IgD-negative memory B cell (primary cell): Measurements from ENCODE around the gene JAG2. TPM values are rescaled to one million over a fixed set of nuclear protein-coding genes. Genes with fewer than 3 reads are reported as not detected.

Experiments used
- H3K27ac Mint-ChIP-seq, 3 donors: one replicate each; pipeline ENCODE4 v1.8.0; 2020 to 2022; ENCODE audit warnings: mild to moderate bottlenecking in 3 of 3, mixed read lengths in 3 of 3, moderate library complexity in 1 of 3
- H3K27me3 Mint-ChIP-seq: one replicate; pipeline ENCODE4 v1.8.0; 2021; ENCODE audit warnings: mixed read lengths
- H3K36me3 Mint-ChIP-seq: one replicate; pipeline ENCODE4 v1.8.0; 2020; ENCODE audit warnings: mild to moderate bottlenecking, mixed read lengths
- H3K4me1 Mint-ChIP-seq, 3 donors: one replicate each; pipeline ENCODE4 v1.8.0; 2020 to 2022; ENCODE audit warnings: mixed read lengths in 3 of 3, mild to moderate bottlenecking in 1 of 3
- H3K4me3 Mint-ChIP-seq, 4 donors: one replicate each; pipeline ENCODE4 v1.8.0; 2020 to 2022; ENCODE audit warnings: mild to moderate bottlenecking in 4 of 4, mixed read lengths in 4 of 4, moderate library complexity in 3 of 4
- H3K9me3 Mint-ChIP-seq, 3 donors: one replicate each; pipeline ENCODE4 v1.8.0; 2020 to 2021; ENCODE audit warnings: mixed read lengths in 3 of 3, mild to moderate bottlenecking in 1 of 3
- polyA plus RNA-seq: library from polyadenylated mRNA; unstranded; fragments of 300-500 nt; fragmentation: Illumina TruSeq; gene quantifications from one replicate; pipeline ENCODE4 v1.2.3, GENCODE V29; 2021

Gene JAG2
- polyA plus RNA-seq, 1 donor from 2014 or later = not detected

DNA sequence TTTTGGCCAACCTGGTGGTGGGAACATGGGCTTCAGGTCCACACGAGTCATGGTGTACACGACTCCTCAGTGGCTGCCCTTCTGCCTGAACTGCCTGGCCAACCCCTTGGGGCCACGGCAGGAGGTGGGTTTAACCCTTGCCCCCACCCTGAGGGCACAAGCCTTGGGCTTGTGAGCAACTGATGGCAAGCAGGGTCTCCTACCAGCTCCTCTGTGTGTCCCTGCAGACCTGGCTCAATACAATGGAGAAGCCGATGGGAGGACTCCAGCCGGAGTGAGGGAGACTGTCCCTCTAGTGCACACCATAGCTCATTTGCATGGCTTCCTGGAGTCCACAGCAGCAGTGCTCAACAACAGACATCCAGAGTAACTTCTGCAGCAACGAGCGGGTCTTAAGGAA lies 28.0 kb downstream of the JAG2 start:
- Mint-ChIP-seq H3K36me3 (no peaks in the 10 kb centered on the region), H3K27me3 (no peaks in the 10 kb centered on the region), H3K9me3 (peaks cover 0 to 1% (median 0%) of the 10 kb centered on the region in 3 donors), H3K4me1 (peaks cover 0 to 2% (median 0%) of the 10 kb centered on the region in 3 donors), H3K27ac (no peak overlapping the region), H3K4me3 (no peak overlapping the region)

DNA sequence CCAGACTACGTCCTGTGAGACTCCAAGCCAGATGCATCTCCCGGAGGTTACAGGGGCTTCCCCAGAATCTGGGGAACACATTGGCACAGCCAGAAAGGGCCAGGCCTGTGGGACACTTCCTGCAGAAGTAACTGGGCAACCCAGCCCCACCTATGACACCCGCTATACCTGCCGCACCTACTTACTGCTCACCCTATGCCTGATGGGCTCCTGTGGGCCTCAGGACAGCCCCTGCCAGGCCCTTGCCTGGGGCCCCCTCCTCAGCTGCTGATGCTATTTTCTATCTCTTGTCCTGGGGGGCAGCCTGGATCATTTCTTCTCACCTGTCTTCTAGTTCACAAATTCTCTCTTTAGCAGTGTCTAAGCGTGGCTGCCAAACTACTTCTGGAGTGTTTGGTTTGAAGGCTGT lies 28.7 kb downstream of the JAG2 start:
- Mint-ChIP-seq H3K4me1 (peaks cover 0 to 2% (median 0%) of the 10 kb centered on the region in 3 donors), H3K27ac (no peak overlapping the region), H3K9me3 (peaks cover 0 to 1% (median 0%) of the 10 kb centered on the region in 3 donors), H3K27me3 (no peaks in the 10 kb centered on the region), H3K4me3 (no peak overlapping the region), H3K36me3 (no peaks in the 10 kb centered on the region)

DNA sequence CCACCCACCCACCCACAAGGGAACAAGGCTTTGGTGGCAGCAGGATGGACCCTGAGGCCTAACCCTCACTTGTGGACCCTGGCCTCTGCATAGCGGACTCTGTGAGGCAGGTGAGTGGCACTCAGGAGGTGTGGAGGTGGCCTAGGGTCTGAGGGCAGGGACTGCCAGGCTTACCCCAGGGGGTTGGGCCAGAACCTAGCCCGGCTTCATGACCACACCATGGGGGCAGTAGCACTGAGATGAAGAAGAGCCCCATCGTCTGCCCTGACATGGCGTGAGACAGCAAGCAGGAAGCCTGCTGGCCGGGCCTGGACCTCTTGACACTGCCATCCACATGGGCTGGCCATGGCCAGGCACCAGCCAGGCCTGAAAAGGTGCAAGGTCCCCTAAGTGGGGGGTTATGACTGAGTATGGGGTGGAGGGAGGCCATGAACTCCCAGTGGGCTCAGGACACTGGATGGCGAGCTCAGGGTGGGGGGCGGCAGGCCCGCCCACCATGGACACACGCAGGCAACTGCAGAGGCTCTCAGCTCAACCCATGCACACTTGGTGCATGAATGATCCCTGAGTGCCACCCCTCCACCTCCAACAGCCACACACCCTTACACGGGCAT lies 29.3 kb downstream of the JAG2 start:
- Mint-ChIP-seq H3K9me3 (peaks cover 0 to 1% (median 0%) of the 10 kb centered on the region in 3 donors), H3K36me3 (no peaks in the 10 kb centered on the region), H3K4me3 (no peak overlapping the region), H3K27me3 (no peaks in the 10 kb centered on the region), H3K27ac (no peak overlapping the region), H3K4me1 (peaks cover 0 to 2% (median 0%) of the 10 kb centered on the region in 3 donors)

DNA sequence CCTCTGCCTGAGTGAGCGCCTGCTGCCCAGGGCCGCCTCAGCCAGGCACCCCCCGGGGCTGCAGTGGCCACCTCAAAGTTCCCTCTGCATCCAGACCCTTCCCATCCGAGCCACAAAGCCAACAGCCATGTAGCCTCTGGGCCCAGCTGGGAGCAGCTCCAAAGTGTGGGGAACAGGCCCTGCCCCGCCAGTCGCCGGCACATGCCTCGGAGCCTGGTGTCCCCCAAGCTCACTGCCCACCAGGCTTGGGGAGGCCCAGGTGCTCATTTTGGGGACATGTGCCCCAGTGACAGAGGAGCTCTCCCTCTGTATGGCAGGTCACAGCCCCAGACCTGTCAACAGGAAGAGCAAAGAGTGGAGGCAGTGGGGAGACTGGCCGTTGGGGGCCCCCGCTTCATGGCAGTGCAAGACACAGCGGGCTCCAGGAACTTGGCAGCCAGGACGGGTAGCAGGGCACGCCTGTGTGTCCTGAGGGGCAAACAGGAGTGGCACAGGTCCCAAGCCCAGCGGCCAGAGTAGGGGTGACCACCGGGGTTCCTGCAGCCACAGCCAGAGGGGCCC lies 29.9 kb downstream of the JAG2 start:
- H3K27ac Mint-ChIP-seq = no peak overlapping the region
- peaks cover 0 to 1% (median 0%) of the 10 kb centered on the region in 3 donors for H3K9me3 Mint-ChIP-seq
- H3K27me3 Mint-ChIP-seq = no peaks in the 10 kb centered on the region
- peaks cover 0 to 2% (median 0%) of the 10 kb centered on the region in 3 donors for H3K4me1 Mint-ChIP-seq
- H3K36me3 Mint-ChIP-seq = no peaks in the 10 kb centered on the region
- H3K4me3 Mint-ChIP-seq = no peak overlapping the region

DNA sequence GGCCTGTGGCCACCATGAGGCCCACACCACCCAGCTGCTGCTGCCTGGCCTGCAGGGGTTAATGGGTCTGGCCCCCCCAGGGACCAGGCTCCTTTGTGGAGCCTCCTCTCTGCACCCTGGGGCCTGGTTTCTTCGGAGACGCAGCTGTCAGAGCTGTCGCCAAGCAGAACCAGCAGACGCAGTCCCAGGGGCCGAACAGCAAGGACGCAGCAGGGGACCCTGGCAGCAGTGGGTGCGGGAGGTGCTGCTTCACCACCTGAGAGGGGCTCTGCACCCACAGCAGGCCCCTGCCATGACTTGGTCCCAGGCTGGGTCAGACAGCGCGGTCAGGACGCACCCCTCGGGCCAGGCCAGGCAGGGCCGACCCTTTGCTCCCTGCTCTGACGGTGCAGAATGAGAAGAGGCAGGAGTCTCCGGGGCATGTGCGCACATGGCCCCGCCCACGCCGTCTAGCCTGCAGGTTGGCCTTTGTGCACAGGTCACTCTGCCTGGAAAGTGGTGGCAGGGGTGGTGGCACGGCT lies 30.5 kb downstream of the JAG2 start:
- Mint-ChIP-seq H3K27me3 (peaks cover 3% of the 10 kb centered on the region), H3K27ac (no peak overlapping the region), H3K36me3 (no peaks in the 10 kb centered on the region), H3K9me3 (peaks cover 3 to 4% (median 4%) of the 10 kb centered on the region in 3 donors), H3K4me3 (no peak overlapping the region), H3K4me1 (peaks cover 0 to 2% (median 0%) of the 10 kb centered on the region in 3 donors)

DNA sequence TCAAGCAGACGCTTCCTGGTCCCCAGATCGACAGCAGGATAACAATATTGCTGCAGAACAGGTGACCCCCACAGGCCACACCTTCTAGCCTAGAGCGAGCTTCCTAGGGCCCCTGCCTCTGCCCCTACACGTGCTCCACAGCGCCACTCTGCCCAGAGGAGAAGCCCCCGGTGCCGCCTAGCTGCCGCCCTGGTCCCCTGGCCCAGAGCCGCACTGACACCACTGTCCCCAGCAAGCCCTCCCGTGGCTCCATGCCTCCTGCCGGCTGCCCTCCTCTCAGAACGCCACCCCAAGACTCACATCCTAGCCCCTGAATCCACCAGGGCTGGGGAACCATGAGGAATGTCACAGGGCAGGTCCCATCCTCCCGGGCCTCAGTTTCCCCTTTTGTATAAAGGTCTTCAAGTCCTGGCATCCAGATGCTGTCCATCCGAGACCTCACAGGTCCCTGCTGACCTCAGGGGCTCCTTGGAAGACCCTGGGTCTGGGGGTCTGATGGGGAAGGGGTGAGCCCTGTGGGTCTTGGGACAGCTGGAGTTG lies 31.0 kb downstream of the JAG2 start:
- H3K9me3 Mint-ChIP-seq = peaks cover 7 to 9% (median 8%) of the 10 kb centered on the region in 3 donors
- no peak overlapping the region for H3K27ac Mint-ChIP-seq
- no peaks in the 10 kb centered on the region for H3K36me3 Mint-ChIP-seq
- H3K27me3 Mint-ChIP-seq = peaks cover 6% of the 10 kb centered on the region
- no peak overlapping the region for H3K4me3 Mint-ChIP-seq
- peaks cover 0 to 2% (median 0%) of the 10 kb centered on the region in 3 donors for H3K4me1 Mint-ChIP-seq

DNA sequence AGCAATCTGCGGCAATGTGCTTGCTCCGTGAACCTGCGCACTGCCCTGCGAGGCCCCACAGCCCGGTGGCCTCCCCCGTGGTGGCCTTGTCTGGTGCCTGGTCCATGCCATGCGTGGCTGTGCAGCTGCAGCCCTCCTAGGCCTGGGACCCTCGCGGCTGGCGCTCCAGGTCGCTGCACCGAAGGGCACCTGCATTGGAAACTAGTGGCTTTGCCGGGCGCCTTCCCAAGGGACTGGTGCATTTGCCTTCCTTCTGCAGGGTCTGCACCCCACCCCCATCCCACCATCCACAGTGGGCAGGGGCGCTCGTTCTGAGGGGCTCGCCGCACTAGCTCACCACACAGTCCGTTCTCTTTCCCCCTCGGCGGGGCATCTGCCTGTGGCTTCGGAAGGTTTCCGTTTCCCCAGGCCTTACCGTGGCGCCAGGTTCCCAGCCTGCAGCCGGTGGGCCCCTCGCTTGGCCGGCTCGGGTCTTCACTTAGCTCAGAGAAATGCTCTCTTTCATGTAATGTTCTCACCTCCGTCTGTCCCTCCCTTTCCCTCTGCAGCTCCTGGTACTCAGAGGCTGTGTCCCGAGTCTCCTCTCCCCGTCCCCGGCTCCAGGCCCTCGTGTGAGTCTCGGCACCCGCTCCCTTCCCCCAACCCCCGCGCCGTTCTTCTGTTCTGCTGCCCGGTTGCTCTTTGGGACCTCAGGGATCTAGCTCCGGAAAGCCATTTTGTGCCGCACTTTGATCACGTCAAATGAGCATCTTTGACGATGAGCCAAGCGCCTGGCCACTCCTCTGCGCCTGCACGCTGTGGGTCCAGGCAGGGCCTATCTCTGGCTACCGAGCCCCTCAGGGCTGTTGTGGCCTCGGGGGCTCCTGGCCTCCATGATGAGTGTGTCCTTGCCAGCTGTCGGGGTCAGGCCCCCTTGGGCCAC lies 31.9 kb downstream of the JAG2 start:
- peak overlapping the region in 1 of 4 donors; percentile 3 for H3K4me3 Mint-ChIP-seq
- H3K9me3 Mint-ChIP-seq = peaks cover 7 to 9% (median 7%) of the 10 kb centered on the region in 3 donors
- peaks cover 6% of the 10 kb centered on the region for H3K27me3 Mint-ChIP-seq
- H3K27ac Mint-ChIP-seq = no peak overlapping the region
- no peaks in the 10 kb centered on the region for H3K36me3 Mint-ChIP-seq
- peaks cover 0 to 2% (median 0%) of the 10 kb centered on the region in 3 donors for H3K4me1 Mint-ChIP-seq

DNA sequence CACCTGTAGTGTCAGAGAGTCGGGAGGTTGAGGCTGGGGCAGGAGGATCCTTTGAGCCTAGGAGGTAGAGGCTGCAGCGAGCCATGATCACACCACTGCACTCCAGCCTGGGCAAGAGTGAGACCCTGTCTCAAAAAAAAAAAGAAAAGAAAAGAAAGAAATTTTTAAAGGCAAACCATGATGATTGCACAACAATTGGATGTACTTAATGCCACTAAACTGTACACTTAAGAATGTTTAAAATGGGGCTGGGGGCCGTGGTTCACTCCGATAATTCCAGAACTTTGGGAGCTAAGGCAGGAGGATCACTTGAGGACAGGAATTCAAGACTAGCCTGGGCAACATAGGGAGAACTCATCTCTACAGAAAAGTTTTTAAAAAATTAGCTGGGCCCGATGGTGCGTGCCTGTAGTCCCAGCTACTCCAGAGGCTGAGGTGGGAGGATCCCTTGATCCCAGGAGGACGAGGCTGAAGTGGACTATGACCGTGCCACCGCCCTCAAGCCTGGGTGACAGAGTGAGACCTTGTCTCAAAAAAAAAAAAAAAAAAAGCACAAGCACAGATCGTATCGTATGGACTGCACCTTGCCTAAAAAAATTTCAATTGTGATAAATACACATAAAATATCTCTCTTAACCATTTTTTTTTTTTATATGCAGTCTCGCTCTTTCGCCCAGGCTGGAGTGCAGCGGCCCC lies 32.7 kb downstream of the JAG2 start:
- H3K4me3 Mint-ChIP-seq = peak overlapping the region in 1 of 4 donors; percentile 17
- H3K27ac Mint-ChIP-seq = no peak overlapping the region
- peaks cover 7 to 9% (median 7%) of the 10 kb centered on the region in 3 donors for H3K9me3 Mint-ChIP-seq
- H3K4me1 Mint-ChIP-seq = peaks cover 0 to 2% (median 0%) of the 10 kb centered on the region in 3 donors
- no peaks in the 10 kb centered on the region for H3K36me3 Mint-ChIP-seq
- H3K27me3 Mint-ChIP-seq = peaks cover 6% of the 10 kb centered on the region

DNA sequence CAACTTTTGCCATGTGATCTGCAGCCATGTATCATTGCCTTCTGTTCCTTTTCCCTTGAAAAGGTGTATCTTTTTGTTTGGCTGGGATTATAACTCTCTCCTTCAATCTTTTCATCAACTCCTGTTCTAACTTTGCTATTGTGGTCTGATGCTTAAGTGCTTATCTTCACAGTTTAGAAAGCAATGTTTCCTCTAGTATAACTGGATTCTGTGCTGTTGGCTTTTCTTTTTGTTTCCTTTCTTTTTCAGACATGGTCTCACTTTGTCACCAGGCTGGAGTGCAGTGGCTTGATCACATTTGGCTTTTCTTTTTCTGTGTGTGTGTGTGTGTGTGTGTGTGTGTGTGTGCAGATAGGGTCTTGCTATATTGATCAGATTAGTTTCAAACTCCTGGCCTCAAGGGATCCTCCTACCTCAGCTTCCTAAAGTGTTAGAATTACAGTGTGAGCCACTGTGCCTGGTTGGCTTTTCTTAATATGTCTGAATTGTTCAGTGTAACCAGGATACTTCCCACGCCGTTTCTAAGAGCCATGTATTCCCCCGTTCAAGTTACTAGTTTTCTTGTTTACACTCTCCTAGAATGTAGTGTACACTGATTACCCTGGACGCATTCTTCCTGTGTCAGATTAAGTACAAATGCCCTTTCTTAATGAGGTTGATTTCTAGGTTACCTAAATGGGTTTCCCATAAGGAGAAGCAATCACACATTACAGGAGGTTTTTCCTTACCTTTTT lies 35.5 kb downstream of the JAG2 start:
- peaks cover 7 to 15% (median 14%) of the 10 kb centered on the region in 3 donors for H3K9me3 Mint-ChIP-seq
- H3K27ac Mint-ChIP-seq = no peak overlapping the region
- no peak overlapping the region for H3K4me3 Mint-ChIP-seq
- peaks cover 12% of the 10 kb centered on the region for H3K27me3 Mint-ChIP-seq
- H3K4me1 Mint-ChIP-seq = peaks cover 0 to 2% (median 0%) of the 10 kb centered on the region in 3 donors
- H3K36me3 Mint-ChIP-seq = no peaks in the 10 kb centered on the region

DNA sequence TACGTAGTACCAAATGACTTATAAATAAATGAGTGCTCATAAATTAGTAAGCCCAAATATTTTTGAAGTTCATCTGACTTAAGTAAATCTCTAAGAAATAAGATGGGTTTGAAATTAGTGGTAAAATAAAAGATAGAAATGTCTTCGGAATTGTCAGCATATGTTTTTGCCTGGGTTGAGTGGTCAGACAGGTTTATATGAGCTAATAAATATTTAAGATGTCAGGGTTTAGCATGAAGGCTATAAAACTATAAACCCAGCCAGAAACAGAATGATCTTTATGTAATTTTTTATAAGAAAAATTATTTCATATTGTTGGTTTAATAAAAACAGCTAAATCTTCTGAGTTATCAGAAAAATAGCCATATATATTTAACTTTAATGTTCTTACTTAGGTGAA lies 37.3 kb downstream of the JAG2 start:
- Mint-ChIP-seq H3K4me3 (no peak overlapping the region), H3K36me3 (no peaks in the 10 kb centered on the region), H3K27ac (no peak overlapping the region), H3K4me1 (no peaks in the 10 kb centered on the region), H3K9me3 (peaks cover 7 to 15% (median 14%) of the 10 kb centered on the region in 3 donors), H3K27me3 (peaks cover 22% of the 10 kb centered on the region)

DNA sequence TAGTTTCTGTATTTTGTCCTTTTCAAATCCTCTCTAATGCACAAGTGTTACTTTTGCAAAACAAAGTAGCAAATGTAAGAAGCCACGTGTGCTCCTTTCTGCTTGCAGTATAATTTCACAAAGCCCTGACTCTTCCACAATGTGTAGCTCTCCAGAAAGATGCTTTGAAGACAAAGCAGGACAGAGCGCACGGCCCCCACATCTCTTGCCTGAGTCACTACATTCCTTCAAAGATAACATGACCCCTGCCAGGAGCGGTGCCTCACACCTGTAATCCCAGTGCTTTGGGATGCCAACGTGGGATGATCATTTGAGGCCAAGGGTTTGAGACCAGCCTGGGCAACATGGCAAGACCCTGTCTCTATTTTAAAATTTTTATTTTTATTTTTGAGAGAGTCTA lies 40.5 kb downstream of the JAG2 start:
- peak overlapping the region in 1 of 3 donors; percentile 50 for H3K27ac Mint-ChIP-seq
- H3K4me3 Mint-ChIP-seq = no peak overlapping the region
- H3K9me3 Mint-ChIP-seq = peaks cover 4 to 12% (median 9%) of the 10 kb centered on the region in 3 donors
- H3K4me1 Mint-ChIP-seq = peaks cover 0 to 4% (median 0%) of the 10 kb centered on the region in 3 donors
- no peaks in the 10 kb centered on the region for H3K36me3 Mint-ChIP-seq
- peaks cover 28% of the 10 kb centered on the region for H3K27me3 Mint-ChIP-seq

DNA sequence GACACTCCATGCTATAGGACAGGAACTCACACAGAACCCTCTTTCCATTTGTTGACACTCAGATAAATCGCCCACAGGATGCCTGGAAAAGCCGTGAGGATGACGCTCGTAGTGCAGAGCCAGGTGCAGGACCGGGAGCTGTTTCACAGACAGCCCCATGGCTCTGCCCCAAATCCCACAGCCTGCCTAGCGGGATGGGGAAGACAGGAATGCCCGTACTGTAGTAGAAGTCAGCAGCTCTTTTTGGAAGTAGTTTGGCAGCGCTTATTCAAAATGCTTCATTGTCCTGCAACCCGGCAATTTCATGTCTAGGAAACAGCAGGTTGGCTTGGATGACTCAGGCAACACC lies 41.6 kb downstream of the JAG2 start:
- Mint-ChIP-seq H3K36me3 (no peaks in the 10 kb centered on the region), H3K4me1 (peaks cover 0 to 4% (median 0%) of the 10 kb centered on the region in 3 donors), H3K9me3 (peaks cover 5 to 12% (median 11%) of the 10 kb centered on the region in 3 donors), H3K4me3 (peak overlapping the region in 1 of 4 donors; percentile 17), H3K27ac (no peak overlapping the region), H3K27me3 (peaks cover 31% of the 10 kb centered on the region)

DNA sequence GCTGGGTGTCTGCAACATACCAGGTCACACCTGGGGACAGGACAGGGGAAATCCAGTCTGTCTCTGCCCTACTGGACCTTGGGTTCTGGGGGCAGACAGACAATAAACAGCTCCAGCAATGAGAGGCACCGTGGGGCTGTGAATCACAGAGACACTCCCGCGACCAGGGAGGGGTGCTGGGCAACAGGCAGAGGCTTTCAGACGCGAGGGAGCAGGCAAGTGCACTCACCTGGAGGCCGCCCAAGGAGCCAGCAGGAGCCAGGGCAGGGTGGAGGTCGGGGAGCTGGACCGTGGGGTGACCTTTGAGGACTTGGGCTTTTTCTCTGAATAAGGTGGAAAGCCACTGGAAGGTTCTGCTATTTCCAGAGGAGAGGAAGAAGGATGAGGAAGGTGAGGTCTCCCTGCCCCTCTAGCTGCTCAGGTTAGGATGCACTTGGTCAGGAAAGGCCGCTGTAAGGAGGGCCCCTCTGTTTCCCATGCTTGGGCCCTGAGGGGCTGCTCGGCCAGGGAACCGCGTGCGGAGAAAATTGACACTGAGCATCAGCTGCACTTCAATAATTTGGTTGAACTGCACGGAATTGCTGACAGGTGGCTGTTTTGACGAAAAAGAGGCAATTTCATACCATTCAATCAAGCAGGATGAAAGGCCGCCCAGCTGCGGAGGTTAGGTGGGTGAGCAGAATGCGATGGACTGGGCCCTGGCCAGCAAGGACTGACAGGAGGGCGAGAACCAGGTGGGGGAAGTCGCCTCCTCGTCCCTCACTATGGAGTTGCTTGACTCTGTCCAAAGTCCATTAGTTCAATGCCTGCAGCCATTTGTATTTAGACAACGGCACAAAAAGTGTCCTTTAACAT lies 42.2 kb downstream of the JAG2 start:
- Mint-ChIP-seq H3K4me3 (peak overlapping the region in 2 of 4 donors; percentile 17 to 58), H3K27me3 (peaks cover 31% of the 10 kb centered on the region), H3K4me1 (peaks cover 0 to 4% (median 0%) of the 10 kb centered on the region in 3 donors), H3K9me3 (peaks cover 7 to 17% (median 16%) of the 10 kb centered on the region in 3 donors), H3K36me3 (no peaks in the 10 kb centered on the region), H3K27ac (no peak overlapping the region)
